IMR-90 (cell line): ENCODE measurements around the gene LRIG1. TPM values are rescaled to one million over a fixed set of nuclear protein-coding genes. Genes with fewer than 3 reads are reported as not detected.

ENCODE experiments used
- ATAC-seq: fragments of 200-7000 bp; cut with Tn5 transposase; 2 replicates; pipeline ENCODE4 v1.9.1; 2020; ENCODE audit warnings: low read depth, mild to moderate bottlenecking, moderate library complexity
- BruUV-seq: library from RNA; stranded (reverse); fragments of 400-500 nt; replicated peaks from 2 replicates; lab custom pipeline; 2021; lab: Mats Ljungman, UMichigan
- CTCF ChIA-PET: fragments of 300-600 bp; formaldehyde crosslinking; extraction: SDS; loops from one replicate; lab custom pipeline; 2021; ENCODE audit warnings: antibody characterized with exemption; lab: Yijun Ruan, JAX
- POLR2A ChIA-PET: fragments of 300-600 bp; sonication (Branson Sonifier 250); formaldehyde crosslinking; loops from one replicate; lab custom pipeline; 2022; ENCODE audit warnings: antibody characterized with exemption; ENCODE audit not compliant: unreplicated experiment; lab: Charles Lee
- DNase-seq: peaks from one replicate; pipeline ENCODE4 v3.0.0; 2013
- H2AFZ ChIP-seq: replicated peaks from 2 replicates; pipeline ENCODE3; 2013; ENCODE audit warnings: low read length, mild to moderate bottlenecking; ENCODE audit not compliant: poor library complexity
- H2AK5ac ChIP-seq: 2 replicates; pipeline ENCODE4 v1.6.1; 2013; ENCODE audit warnings: low read depth, low read length, inconsistent platforms
- H2AK9ac ChIP-seq: replicated peaks from 2 replicates; pipeline ENCODE3; 2013; ENCODE audit warnings: mild to moderate bottlenecking, low read depth, low read length, moderate library complexity; ENCODE audit not compliant: poor library complexity
- H2BK120ac ChIP-seq: 2 replicates; pipeline ENCODE4 v1.6.1; 2013; ENCODE audit warnings: low read depth, low read length, inconsistent platforms
- H2BK15ac ChIP-seq: 3 replicates; pipeline ENCODE4 v1.6.1; 2013; ENCODE audit warnings: low read depth, low read length, inconsistent platforms
- H2BK20ac ChIP-seq: 2 replicates; pipeline ENCODE4 v1.6.1; 2013; ENCODE audit warnings: low read depth, mild to moderate bottlenecking, inconsistent platforms, low read length, moderate library complexity
- H2BK5ac ChIP-seq: 2 replicates; pipeline ENCODE4 v1.6.1; 2013; ENCODE audit warnings: mild to moderate bottlenecking, low read depth, low read length, inconsistent platforms; ENCODE audit not compliant: poor library complexity, severe bottlenecking
- H3K14ac ChIP-seq: replicated peaks from 2 replicates; pipeline ENCODE4 v1.6.1; 2013; ENCODE audit warnings: low read depth, low read length, inconsistent platforms
- H3K18ac ChIP-seq: 2 replicates; pipeline ENCODE4 v1.6.1; 2013; ENCODE audit warnings: low read depth, low read length, control low read depth
- H3K23ac ChIP-seq: 2 replicates; pipeline ENCODE4 v1.6.1; 2013; ENCODE audit warnings: low read depth, low read length, inconsistent platforms
- H3K27ac ChIP-seq: 2 replicates; pipeline ENCODE4 v1.5.1; 2013; ENCODE audit warnings: mild to moderate bottlenecking, control low read depth, low read length; ENCODE audit not compliant: insufficient read depth
- H3K27me3 ChIP-seq: 2 replicates; pipeline ENCODE4 v1.6.1; 2013; ENCODE audit warnings: low read length; ENCODE audit not compliant: control insufficient read depth, insufficient read depth
- H3K36me3 ChIP-seq: 2 replicates; pipeline ENCODE4 v1.6.1; 2013; ENCODE audit warnings: low read length, mixed read lengths; ENCODE audit not compliant: control insufficient read depth, insufficient read depth
- H3K4ac ChIP-seq: 2 replicates; pipeline ENCODE4 v1.6.1; 2013; ENCODE audit warnings: low read depth, low read length, inconsistent platforms
- H3K4me1 ChIP-seq: 2 replicates; pipeline ENCODE4 v1.6.1; 2013; ENCODE audit warnings: low read length, mixed read lengths; ENCODE audit not compliant: control insufficient read depth, insufficient read depth
- H3K4me2 ChIP-seq: 2 replicates; pipeline ENCODE4 v1.6.1; 2013; ENCODE audit warnings: low read depth, mild to moderate bottlenecking, control low read depth, low read length, moderate library complexity
- H3K4me3 ChIP-seq: 2 replicates; pipeline ENCODE4 v1.5.1; 2013; ENCODE audit warnings: low read depth, mild to moderate bottlenecking, control low read depth, low read length, moderate library complexity; ENCODE audit not compliant: insufficient read depth
- H3K56ac ChIP-seq: 2 replicates; pipeline ENCODE4 v1.6.1; 2013; ENCODE audit warnings: low read length, inconsistent platforms; ENCODE audit not compliant: insufficient read depth; ENCODE audit errors: extremely low read depth
- H3K79me1 ChIP-seq, 2 experiments: 2 replicates each; pipeline ENCODE4 v1.6.1; 2013; ENCODE audit warnings: low read length in 2 of 2, inconsistent platforms in 1 of 2, low read depth in 1 of 2
- H3K9ac ChIP-seq: 2 replicates; pipeline ENCODE4 v1.6.1; 2013; ENCODE audit warnings: low read depth, low read length, control low read depth
- H3K9me1 ChIP-seq: 2 replicates; pipeline ENCODE4 v1.6.1; 2013; ENCODE audit warnings: low read length, inconsistent platforms; ENCODE audit not compliant: insufficient read depth
- H3K9me3 ChIP-seq: 2 replicates; pipeline ENCODE4 v1.6.1; 2013; ENCODE audit warnings: low read length; ENCODE audit not compliant: control insufficient read depth, insufficient read depth
- H4K20me1 ChIP-seq: 2 replicates; pipeline ENCODE4 v1.6.1; 2013; ENCODE audit warnings: low read length, inconsistent platforms; ENCODE audit not compliant: insufficient read depth
- H4K5ac ChIP-seq: 2 replicates; pipeline ENCODE4 v1.6.1; 2013; ENCODE audit warnings: mild to moderate bottlenecking, low read depth, low read length, control low read depth
- H4K8ac ChIP-seq, 2 experiments: 2 replicates each; pipeline ENCODE4 v1.6.1; 2013; ENCODE audit warnings: low read depth in 2 of 2, low read length in 2 of 2, control low read depth in 1 of 2, inconsistent platforms in 1 of 2
- H4K91ac ChIP-seq: 2 replicates; pipeline ENCODE4 v1.6.1; 2013; ENCODE audit warnings: low read depth, low read length, inconsistent platforms; ENCODE audit not compliant: insufficient read depth
- CHD1 ChIP-seq: IDR thresholded peaks from 2 replicates; pipeline ENCODE4 v1.6.1; 2012; ENCODE audit warnings: low read depth, low read length, improper control_type of control experiment
- FOS ChIP-seq: fragments of 150-350 bp; IDR thresholded peaks from 2 replicates; pipeline ENCODE4 v1.6.1; 2016; ENCODE audit warnings: low read depth, low read length
- MAFK ChIP-seq: IDR thresholded peaks from 2 replicates; pipeline ENCODE4 v1.6.1; 2012; ENCODE audit warnings: low read depth, low read length, improper control_type of control experiment
- MXI1 ChIP-seq: IDR thresholded peaks from 2 replicates; pipeline ENCODE4 v1.6.1; 2012; ENCODE audit warnings: low read depth, mild to moderate bottlenecking, low read length, moderate library complexity, borderline replicate concordance
- NFE2L2 ChIP-seq: fragments of 150-350 bp; IDR thresholded peaks from 2 replicates; pipeline ENCODE4 v1.6.1; 2016; ENCODE audit warnings: low read depth, mild to moderate bottlenecking, low read length
- POLR2A ChIP-seq: IDR thresholded peaks from 2 replicates; pipeline ENCODE4 v1.6.1; 2012; ENCODE audit warnings: mild to moderate bottlenecking, low read depth, low read length
- SMC3 ChIP-seq: fragments of 150-350 bp; IDR thresholded peaks from 2 replicates; pipeline ENCODE4 v1.6.1; 2016; ENCODE audit warnings: low read depth, mild to moderate bottlenecking, antibody characterized with exemption, low read length, moderate library complexity
- WGBS, 2 experiments: methylation state at CpG; one replicate each; pipeline versions ENCODE4 v1.1.5 to v1.1.7; 2013; ENCODE audit warnings: missing lambda C conversion rate in 2 of 2; ENCODE audit not compliant: insufficient read length in 1 of 2; ENCODE audit errors: extremely low coverage in 2 of 2; 5-methylcytosine and 5-hydroxymethylcytosine counted together
- dilution Hi-C: fragments of 300-500 bp; cut with HindIII; formaldehyde crosslinking; loops from one replicate; pipeline ENCODE4 v1.14.3; 2018; ENCODE audit warnings: low sequenced_read_pairs; ENCODE audit not compliant: unreplicated experiment
- in situ Hi-C: fragments of 300-500 bp; cut with MboI; formaldehyde crosslinking; loops from 3 replicates; pipeline ENCODE4 v1.14.3; 2019; ENCODE audit warnings: low sequenced_read_pairs, inconsistent platforms, mixed read lengths
- intact Hi-C: fragments of 100-400 bp; cut with micrococcal nuclease; formaldehyde crosslinking; loops from 2 replicates; pipeline ENCODE4 v1.10.0; 2022
- polyA plus RNA-seq, 3 experiments: library from polyadenylated mRNA; depleted of rRNA; stranded (reverse); fragments of >200 nt; gene quantifications; 2 replicates each; pipeline ENCODE4 v1.2.3, GENCODE V29; 2012; ENCODE audit warnings: low replicate concordance in 1 of 3
- total RNA-seq: library from RNA; depleted of rRNA; stranded (reverse); fragments of >200 nt; gene quantifications from 2 replicates; pipeline ENCODE4 v1.2.3, GENCODE V29; 2012
- TF ChIP-seq, protein P1 (sequence below): fragments of 150-350 bp; IDR thresholded peaks from 2 replicates; pipeline ENCODE4 v1.6.1; 2016; ENCODE audit warnings: low read depth, mild to moderate bottlenecking, low read length, moderate library complexity, borderline replicate concordance

LRIG1 gene
- total and polyA plus RNA-seq, 2 of the 4 experiments (the other 2 are of a cell fraction): 62.8 to 87.8 TPM

GRCh38 chr3:66348704-66349103, 152.1 kb downstream of the LRIG1 start:
- peaks cover 7% of the 10 kb centered on the region for H3K9me1 ChIP-seq
- H3K9ac ChIP-seq: no peak overlapping the region
- in situ Hi-C loops (no loop called here), dilution Hi-C loops (no loop called here), intact Hi-C loops (no loop called here)
- BruUV-seq: no TSS peak
- no peak overlapping the region for H2BK5ac ChIP-seq
- H3K4me3 ChIP-seq: no peak overlapping the region
- no peaks in the 10 kb centered on the region for H3K9me3 ChIP-seq
- no peaks in the 10 kb centered on the region for H3K27me3 ChIP-seq
- CTCF ChIA-PET: no interaction called here
- no peak overlapping the region for H3K56ac ChIP-seq
- WGBS, 2 experiments: no CpG with 5 or more reads among the region's 3 CpGs
- ATAC-seq: no peak
- no peak overlapping the region for H2BK120ac ChIP-seq
- TF ChIP-seq FOS (no peak), MAFK (no peak), NFE2L2 (no peak), POLR2A (no peak), MXI1 (no peak), CHD1 (no peak), SMC3 (no peak)
- TF ChIP-seq, protein P1, sequence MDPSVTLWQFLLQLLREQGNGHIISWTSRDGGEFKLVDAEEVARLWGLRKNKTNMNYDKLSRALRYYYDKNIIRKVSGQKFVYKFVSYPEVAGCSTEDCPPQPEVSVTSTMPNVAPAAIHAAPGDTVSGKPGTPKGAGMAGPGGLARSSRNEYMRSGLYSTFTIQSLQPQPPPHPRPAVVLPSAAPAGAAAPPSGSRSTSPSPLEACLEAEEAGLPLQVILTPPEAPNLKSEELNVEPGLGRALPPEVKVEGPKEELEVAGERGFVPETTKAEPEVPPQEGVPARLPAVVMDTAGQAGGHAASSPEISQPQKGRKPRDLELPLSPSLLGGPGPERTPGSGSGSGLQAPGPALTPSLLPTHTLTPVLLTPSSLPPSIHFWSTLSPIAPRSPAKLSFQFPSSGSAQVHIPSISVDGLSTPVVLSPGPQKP: no peak
- no peak overlapping the region for H2AK9ac ChIP-seq
- no peak for DNase-seq
- peaks cover 5% of the 10 kb centered on the region for H3K4me1 ChIP-seq
- H2BK20ac ChIP-seq: no peak overlapping the region
- no peak overlapping the region for H4K8ac ChIP-seq
- no peaks in the 10 kb centered on the region for H3K36me3 ChIP-seq
- no peak overlapping the region for H2AFZ ChIP-seq
- no peaks in the 10 kb centered on the region for H4K20me1 ChIP-seq
- no peak overlapping the region for H3K4ac ChIP-seq
- no peak overlapping the region for H2AK5ac ChIP-seq
- H2BK15ac ChIP-seq: no peak overlapping the region
- H3K79me1 ChIP-seq: no peaks in the 10 kb centered on the region; a peak in 2 of 4 replicates
- no peak overlapping the region for H3K18ac ChIP-seq
- no peak overlapping the region for H4K91ac ChIP-seq
- no peak overlapping the region for H3K4me2 ChIP-seq
- H4K5ac ChIP-seq: no peak overlapping the region
- POLR2A ChIA-PET: interaction anchor here (0.7 kb wide), 1 partner anchor 250 kb away, joined by 5 read pairs; no protein-coding TSS in a partner anchor
- H3K27ac ChIP-seq: no peak overlapping the region
- H3K14ac ChIP-seq: no peak overlapping the region
- H3K23ac ChIP-seq: no peak overlapping the region
